ENCODE results near the gene PTH. TPM values are rescaled to one million over a fixed set of nuclear protein-coding genes. Genes with fewer than 3 reads are reported as not detected.

Gene PTH
- total and polyA plus RNA-seq, 2 of the 8 experiments (the other 6 are each of a cell fraction or from before 2014, with no cell fraction given): not detected

DNA sequence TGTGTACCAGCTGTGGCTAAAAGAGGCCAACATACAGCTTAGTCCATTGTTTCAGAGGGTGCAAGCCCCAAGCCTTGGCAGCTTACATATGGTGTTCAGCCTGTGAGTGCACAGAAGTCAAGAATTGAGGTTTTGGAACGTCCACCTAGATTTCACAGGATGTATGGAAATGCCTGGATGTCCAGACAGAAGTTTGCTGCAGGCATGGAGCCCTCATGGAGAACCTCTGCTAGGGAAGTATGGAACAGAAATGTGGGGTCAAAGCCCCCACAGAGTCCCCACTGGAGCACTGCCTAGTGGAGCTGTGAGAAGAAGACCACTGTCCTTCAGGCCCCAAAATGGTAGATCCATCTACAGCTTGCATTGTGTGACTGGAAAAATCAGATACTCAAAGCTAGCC is 42.2 kb upstream of the PTH start (continued):
- TF ChIP-seq, protein P1, sequence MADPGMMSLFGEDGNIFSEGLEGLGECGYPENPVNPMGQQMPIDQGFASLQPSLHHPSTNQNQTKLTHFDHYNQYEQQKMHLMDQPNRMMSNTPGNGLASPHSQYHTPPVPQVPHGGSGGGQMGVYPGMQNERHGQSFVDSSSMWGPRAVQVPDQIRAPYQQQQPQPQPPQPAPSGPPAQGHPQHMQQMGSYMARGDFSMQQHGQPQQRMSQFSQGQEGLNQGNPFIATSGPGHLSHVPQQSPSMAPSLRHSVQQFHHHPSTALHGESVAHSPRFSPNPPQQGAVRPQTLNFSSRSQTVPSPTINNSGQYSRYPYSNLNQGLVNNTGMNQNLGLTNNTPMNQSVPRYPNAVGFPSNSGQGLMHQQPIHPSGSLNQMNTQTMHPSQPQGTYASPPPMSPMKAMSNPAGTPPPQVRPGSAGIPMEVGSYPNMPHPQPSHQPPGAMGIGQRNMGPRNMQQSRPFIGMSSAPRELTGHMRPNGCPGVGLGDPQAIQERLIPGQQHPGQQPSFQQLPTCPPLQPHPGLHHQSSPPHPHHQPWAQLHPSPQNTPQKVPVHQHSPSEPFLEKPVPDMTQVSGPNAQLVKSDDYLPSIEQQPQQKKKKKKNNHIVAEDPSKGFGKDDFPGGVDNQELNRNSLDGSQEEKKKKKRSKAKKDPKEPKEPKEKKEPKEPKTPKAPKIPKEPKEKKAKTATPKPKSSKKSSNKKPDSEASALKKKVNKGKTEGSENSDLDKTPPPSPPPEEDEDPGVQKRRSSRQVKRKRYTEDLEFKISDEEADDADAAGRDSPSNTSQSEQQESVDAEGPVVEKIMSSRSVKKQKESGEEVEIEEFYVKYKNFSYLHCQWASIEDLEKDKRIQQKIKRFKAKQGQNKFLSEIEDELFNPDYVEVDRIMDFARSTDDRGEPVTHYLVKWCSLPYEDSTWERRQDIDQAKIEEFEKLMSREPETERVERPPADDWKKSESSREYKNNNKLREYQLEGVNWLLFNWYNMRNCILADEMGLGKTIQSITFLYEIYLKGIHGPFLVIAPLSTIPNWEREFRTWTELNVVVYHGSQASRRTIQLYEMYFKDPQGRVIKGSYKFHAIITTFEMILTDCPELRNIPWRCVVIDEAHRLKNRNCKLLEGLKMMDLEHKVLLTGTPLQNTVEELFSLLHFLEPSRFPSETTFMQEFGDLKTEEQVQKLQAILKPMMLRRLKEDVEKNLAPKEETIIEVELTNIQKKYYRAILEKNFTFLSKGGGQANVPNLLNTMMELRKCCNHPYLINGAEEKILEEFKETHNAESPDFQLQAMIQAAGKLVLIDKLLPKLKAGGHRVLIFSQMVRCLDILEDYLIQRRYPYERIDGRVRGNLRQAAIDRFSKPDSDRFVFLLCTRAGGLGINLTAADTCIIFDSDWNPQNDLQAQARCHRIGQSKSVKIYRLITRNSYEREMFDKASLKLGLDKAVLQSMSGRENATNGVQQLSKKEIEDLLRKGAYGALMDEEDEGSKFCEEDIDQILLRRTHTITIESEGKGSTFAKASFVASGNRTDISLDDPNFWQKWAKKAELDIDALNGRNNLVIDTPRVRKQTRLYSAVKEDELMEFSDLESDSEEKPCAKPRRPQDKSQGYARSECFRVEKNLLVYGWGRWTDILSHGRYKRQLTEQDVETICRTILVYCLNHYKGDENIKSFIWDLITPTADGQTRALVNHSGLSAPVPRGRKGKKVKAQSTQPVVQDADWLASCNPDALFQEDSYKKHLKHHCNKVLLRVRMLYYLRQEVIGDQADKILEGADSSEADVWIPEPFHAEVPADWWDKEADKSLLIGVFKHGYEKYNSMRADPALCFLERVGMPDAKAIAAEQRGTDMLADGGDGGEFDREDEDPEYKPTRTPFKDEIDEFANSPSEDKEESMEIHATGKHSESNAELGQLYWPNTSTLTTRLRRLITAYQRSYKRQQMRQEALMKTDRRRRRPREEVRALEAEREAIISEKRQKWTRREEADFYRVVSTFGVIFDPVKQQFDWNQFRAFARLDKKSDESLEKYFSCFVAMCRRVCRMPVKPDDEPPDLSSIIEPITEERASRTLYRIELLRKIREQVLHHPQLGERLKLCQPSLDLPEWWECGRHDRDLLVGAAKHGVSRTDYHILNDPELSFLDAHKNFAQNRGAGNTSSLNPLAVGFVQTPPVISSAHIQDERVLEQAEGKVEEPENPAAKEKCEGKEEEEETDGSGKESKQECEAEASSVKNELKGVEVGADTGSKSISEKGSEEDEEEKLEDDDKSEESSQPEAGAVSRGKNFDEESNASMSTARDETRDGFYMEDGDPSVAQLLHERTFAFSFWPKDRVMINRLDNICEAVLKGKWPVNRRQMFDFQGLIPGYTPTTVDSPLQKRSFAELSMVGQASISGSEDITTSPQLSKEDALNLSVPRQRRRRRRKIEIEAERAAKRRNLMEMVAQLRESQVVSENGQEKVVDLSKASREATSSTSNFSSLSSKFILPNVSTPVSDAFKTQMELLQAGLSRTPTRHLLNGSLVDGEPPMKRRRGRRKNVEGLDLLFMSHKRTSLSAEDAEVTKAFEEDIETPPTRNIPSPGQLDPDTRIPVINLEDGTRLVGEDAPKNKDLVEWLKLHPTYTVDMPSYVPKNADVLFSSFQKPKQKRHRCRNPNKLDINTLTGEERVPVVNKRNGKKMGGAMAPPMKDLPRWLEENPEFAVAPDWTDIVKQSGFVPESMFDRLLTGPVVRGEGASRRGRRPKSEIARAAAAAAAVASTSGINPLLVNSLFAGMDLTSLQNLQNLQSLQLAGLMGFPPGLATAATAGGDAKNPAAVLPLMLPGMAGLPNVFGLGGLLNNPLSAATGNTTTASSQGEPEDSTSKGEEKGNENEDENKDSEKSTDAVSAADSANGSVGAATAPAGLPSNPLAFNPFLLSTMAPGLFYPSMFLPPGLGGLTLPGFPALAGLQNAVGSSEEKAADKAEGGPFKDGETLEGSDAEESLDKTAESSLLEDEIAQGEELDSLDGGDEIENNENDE (IDR thresholded peaks at IDR 0.05; ENCODE audit: insufficient replicate concordance, low read length): no peak
- TF ChIP-seq SIN3A (conservative IDR thresholded peaks at IDR 0.05 in 1 of 2, IDR thresholded peaks at IDR 0.05 in 1 of 2; ENCODE audit: low read depth in 1 of 2, low read length in 2 of 2): no peak
- TF ChIP-seq, protein P2, sequence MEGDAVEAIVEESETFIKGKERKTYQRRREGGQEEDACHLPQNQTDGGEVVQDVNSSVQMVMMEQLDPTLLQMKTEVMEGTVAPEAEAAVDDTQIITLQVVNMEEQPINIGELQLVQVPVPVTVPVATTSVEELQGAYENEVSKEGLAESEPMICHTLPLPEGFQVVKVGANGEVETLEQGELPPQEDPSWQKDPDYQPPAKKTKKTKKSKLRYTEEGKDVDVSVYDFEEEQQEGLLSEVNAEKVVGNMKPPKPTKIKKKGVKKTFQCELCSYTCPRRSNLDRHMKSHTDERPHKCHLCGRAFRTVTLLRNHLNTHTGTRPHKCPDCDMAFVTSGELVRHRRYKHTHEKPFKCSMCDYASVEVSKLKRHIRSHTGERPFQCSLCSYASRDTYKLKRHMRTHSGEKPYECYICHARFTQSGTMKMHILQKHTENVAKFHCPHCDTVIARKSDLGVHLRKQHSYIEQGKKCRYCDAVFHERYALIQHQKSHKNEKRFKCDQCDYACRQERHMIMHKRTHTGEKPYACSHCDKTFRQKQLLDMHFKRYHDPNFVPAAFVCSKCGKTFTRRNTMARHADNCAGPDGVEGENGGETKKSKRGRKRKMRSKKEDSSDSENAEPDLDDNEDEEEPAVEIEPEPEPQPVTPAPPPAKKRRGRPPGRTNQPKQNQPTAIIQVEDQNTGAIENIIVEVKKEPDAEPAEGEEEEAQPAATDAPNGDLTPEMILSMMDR (IDR thresholded peaks at IDR 0.05; ENCODE audit: control extremely low read depth in 1 of 3, insufficient read depth in 1 of 3, low read depth in 1 of 3, low read length in 3 of 3): no peak
- no peak for TF ChIP-seq CREB1 (IDR thresholded peaks at IDR 0.05)
- TF ChIP-seq HDAC2 (IDR thresholded peaks at IDR 0.05; ENCODE audit: borderline replicate concordance in 1 of 2, low read depth in 2 of 2, low read length in 2 of 2): no peak
- no peak for TF ChIP-seq SRF (IDR thresholded peaks at IDR 0.05; ENCODE audit: low read depth, low read length)
- no peak for TF ChIP-seq BCL11A (IDR thresholded peaks at IDR 0.05; ENCODE audit: low read depth in 2 of 2, low read length in 2 of 2)
- no peak for TF ChIP-seq SIX5 (IDR thresholded peaks at IDR 0.05; ENCODE audit: low read depth, low read length)
- TF ChIP-seq ASH2L (IDR thresholded peaks at IDR 0.05; ENCODE audit: low read length): no peak

All from H1 (cell line).